H1 (cell line): ENCODE measurements around the gene KCNH4. TPM values are rescaled to one million over a fixed set of nuclear protein-coding genes. Genes with fewer than 3 reads are reported as not detected.

Experiments
- CHD2 ChIP-seq: IDR thresholded peaks from 2 replicates; pipeline ENCODE4 v1.6.1; 2012; ENCODE audit warnings: low read length, improper control_type of control experiment
- TAF1 ChIP-seq: IDR thresholded peaks from 2 replicates; pipeline ENCODE4 v1.6.1; 2011; ENCODE audit warnings: mild to moderate bottlenecking, low read depth, low read length
- polyA plus RNA-seq, 7 experiments: library from polyadenylated mRNA; depleted of rRNA in 3 of 7; stranded (reverse) in 5 of 7; unstranded in 2 of 7; fragments of >200 nt in 5 of 7; fragments of 200-250 nt in 2 of 7; gene quantifications; 1 replicate in 5 of 7; 2 replicates in 1 of 7; 4 replicates in 1 of 7; pipeline versions ENCODE4 v1.2.1 to v1.2.3, GENCODE V29; 2011 to 2013; ENCODE audit warnings: missing spikeins in 2 of 7, mixed read lengths in 2 of 7
- total RNA-seq: library from RNA; stranded (reverse); fragmentation: NEBNext Ultra II Directional; extraction: Animal tissue kit (Norgen Biotek cat#: 25700); gene quantifications from 2 replicates; pipeline ENCODE4 v1.2.1, GENCODE V29; 2021

Gene KCNH4
- total and polyA plus RNA-seq, 2 of the 8 experiments (the other 6 are each of a cell fraction or from before 2014, with no cell fraction given): 0.44 to 0.47 TPM

DNA sequence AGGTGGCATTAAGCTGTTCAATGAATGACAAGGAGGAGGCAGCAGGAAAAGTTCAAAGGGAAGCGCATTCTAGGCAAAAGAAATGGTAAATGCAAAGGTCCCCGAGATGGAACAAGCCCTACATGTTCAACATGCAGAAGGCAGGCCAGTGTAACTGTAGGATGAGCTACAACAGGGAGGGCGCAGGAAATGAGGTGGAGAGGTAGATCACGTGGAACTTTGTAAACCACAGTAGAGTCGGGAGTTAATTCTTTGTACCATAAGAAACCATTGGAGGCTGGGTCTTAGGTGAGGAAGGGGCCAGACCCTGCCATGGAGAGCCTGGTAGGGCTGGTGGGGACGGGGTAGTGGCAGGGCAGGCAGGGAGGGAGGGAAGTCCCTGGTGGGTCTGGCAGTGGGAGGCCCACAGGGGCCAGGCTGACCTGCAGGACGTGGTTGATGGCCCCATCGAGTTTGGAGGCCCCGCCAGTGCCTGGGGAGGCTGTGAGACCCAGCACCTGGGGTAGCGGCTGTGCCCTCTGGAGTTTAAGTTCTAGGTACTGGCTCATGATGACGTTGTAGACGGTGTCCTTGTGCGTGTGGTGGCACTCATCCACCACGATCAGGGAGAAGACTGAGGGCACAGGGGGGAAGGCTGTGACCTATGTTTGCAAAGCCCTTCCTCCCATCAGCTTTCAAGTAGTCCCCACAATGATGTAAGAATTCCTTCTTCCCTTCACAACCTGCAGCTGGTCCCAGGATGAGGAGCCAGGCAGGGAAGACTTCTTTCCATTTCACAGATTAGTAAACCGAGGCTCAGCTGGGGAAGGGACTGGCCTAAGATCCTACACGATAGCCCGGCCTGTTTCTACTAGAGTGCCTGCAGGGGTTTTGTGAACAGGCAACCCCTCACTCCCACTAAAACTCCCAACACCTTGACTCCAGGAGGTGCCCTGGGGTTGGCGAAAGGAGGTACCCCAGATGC, 70.4 kb downstream of the KCNH4 start (continued):
- TF ChIP-seq CHD2 (no peak), TAF1 (no peak)
